GM12865 (cell line): ENCODE data around the gene PHF20.
"Not testable (repeated sequence)": the region's sequence is repeated elsewhere in the genome, so short reads cannot be mapped to it uniquely, and the experiment has no call there.

Experiments used
- DNase-seq: peaks from one replicate; pipeline ENCODE4 v3.0.0; 2010; ENCODE audit warnings: low read depth
- H3K4me3 ChIP-seq: 2 replicates; pipeline ENCODE4 v1.5.1; 2011; ENCODE audit warnings: mild to moderate bottlenecking, low read depth, low read length, control low read depth
- CTCF ChIP-seq: IDR thresholded peaks from 2 replicates; pipeline ENCODE4 v1.5.1; 2011; ENCODE audit warnings: low read length, control low read depth, low read depth, inconsistent platforms; ENCODE audit not compliant: insufficient read depth; ENCODE audit errors: missing control alignments

Gene PHF20

GRCh38 chr20:35992713-35993335, 221.0 kb downstream of the PHF20 start:
- DNase-seq: peak; percentile 69
- peak; percentile 82 for TF ChIP-seq CTCF
- no peak overlapping the region for H3K4me3 ChIP-seq

GRCh38 chr20:35994994-35995453, 223.2 kb downstream of the PHF20 start:
- H3K4me3 ChIP-seq: no peak overlapping the region
- peak; percentile 87 for DNase-seq
- TF ChIP-seq CTCF: peak; percentile 96

GRCh38 chr20:35996492-35996891, 224.7 kb downstream of the PHF20 start:
- H3K4me3 ChIP-seq, DNase-seq: not testable (repeated sequence)
